HG02588 (cell line): ENCODE data around the gene KRAS.
"Not testable (repeated sequence)": the region's sequence is repeated elsewhere in the genome, so short reads cannot be mapped to it uniquely, and the experiment has no call there.

Experiments
- ATAC-seq: cut with Tn5 transposase; IDR thresholded peaks from one replicate; pipeline ENCODE4 v1.9.1; 2021; ENCODE audit warnings: mild to moderate bottlenecking, moderate library complexity; ENCODE audit not compliant: unreplicated experiment

KRAS gene

GRCh38 chr12:25250744-25251730 lies at the start of gene KRAS:
KRAS (minus strand) TSS chr12:25250929.
- peak; percentile 82 for ATAC-seq

DNA sequence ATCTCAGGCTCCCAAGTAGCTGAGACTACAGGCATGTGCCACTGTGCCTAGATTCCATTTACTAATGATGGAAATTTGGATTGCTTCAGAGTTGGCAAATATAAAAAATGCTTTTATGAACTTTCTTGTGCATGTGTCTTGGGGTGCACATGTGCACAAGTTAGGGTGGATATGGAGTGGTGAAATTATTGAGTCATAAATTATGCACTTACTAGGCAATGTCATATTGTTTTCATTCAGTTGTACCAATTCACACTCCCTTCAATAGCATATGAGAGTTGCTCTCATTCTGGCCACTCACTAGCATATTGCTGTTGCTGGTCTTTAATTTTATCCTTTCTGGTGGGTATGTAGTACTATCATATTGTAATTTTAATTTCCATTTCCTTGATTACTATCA lies 45.7 kb upstream of the KRAS start:
- ATAC-seq: no peak

GRCh38 chr12:25295361-25295760 lies 44.6 kb upstream of the KRAS start:
- ATAC-seq: no peak

GRCh38 chr12:25293653-25294052 lies 42.9 kb upstream of the KRAS start:
- ATAC-seq: no peak

DNA sequence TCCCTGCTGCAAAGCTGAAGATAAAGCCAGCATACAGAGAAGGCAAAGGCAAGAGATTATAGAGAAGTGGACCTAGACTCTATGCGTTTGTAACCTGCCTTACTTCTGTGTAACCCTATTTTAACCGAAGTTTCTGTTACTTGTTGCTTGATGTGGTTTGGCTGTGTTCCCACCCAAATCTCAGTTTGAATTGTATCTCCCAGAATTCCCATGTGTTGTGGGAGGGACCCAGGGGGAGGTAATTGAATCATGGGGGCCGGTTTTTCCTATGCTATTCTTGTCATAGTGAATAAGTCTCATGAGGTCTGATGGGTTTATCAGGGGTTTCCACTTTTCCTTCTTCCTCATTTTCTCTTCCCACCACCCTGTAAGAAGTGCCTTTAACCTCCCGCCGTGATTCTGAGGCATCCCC lies 42.1 kb upstream of the KRAS start:
- ATAC-seq: not testable (repeated sequence)

DNA sequence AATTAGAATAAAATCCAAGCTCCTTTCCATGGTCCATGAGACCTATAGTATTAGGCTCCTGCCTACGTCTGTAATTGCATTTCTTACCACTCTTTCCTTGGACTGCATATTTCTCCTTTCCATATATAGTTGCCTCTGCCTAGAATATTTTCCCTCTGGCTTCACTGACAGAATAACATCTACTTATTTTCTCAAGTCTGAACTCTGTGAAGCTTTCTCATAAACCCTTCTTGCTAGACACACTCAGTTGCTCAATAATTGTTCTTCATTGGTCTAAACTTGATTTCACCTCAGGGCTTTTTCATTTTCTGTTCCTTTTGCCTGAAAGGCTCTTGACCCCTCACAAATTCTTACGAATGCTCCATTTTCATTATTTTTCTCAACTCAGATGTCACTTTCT lies 36.9 kb upstream of the KRAS start:
- ATAC-seq: no peak

GRCh38 chr12:25286837-25287236 lies 36.1 kb upstream of the KRAS start:
- ATAC-seq: no peak

GRCh38 chr12:25284024-25284423 lies 33.3 kb upstream of the KRAS start:
- no peak for ATAC-seq

DNA sequence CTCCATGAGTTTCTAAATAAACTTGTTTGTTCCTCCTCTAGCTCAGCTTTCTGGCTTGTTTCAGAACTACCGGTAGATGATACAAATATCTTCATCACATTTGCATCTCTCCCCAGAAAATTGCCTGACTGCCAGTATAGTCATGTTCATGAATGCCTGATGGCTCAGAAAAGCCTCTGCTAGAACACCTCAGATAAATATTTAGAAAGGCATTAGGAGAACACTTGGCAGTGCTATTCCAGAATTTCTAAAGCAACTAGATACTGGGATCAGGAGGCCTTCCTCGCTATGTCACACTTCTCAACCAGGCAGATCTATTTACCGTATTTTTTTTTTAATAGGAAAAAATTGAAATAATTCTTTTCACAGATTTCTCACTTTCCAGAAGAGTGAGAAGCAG lies 32.3 kb upstream of the KRAS start:
- ATAC-seq: no peak

GRCh38 chr12:25280082-25280481 lies 29.4 kb upstream of the KRAS start:
- no peak for ATAC-seq

DNA sequence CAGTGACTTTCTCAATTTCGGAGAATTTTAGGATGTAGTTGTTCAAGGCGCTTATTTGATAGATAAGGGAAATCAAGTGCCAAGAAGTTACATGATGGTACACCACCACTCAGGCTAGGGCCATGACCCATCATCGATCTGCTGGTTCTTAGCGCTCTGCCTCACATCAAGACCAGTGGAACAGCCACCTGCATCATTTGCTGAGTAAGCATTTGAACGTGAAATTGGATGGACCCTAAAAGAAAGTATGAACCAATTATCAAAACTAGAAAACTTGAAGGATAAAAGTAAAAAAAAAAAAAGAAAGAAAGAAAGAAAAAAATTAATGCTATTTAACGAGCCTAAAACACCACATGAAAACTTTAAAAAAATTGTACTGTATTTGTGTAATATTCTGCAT lies 27.5 kb upstream of the KRAS start:
- no peak for ATAC-seq

DNA sequence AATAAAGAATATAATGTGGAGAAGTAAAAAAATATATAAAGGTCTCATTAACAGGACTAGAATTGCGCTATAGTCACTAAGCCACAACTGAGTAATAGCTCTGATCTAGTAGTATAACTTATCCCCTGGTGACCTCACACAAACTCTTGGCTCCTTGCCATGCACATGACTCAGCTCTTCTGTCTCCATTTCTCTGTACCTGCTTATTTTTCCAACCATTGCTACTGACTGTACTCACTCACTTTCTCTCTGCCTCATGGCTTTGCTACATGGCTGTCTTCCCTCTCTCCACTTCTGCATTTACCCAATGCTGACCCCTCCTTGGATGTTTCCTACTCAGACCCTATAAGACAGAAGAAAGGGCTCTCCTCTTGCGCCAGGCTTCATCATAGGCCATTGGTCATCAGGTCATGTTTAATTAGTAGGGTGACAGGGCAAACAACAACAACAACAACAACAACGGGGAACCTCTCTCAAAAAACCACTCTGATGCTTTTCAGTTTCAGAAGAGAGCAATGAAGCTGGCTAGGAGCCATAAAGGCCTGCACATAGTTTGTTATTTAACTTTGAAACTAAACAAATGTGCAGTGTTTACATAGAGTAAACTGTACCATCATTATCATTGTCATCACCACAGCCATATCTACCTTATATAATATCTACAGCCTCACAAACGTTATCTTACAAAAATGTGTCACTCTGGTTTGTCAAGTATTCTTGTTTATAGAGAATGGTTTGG lies 25.6 kb upstream of the KRAS start:
- no peak for ATAC-seq

- no peak for ATAC-seq
These were observed 20.9 kb upstream of the KRAS start for GRCh38 chr12:25271486-25272098.

GRCh38 chr12:25269701-25270100 lies 19.0 kb upstream of the KRAS start:
- ATAC-seq: peak; percentile 77

- ATAC-seq: no peak
These were observed 15.8 kb upstream of the KRAS start for GRCh38 chr12:25266497-25266896.

DNA sequence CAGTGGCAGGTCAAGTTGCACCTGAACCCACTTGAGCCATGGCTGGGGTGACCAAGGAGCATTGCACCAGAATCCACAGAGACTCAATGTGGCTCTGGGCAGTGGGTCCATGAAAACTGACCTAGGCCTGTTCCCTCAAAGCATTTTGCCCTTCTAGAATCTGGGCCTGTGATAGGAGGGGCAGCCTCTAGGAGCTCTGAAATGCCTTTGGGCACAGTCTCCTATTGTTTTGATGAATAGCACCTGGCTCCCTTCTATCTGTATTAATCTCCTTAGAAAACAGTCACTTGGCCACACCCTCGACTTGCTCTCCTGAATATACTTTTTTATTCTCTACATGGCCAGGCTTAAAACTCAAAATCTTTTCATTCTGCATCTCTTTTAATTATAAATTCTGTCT lies 14.1 kb upstream of the KRAS start:
- no peak for ATAC-seq

DNA sequence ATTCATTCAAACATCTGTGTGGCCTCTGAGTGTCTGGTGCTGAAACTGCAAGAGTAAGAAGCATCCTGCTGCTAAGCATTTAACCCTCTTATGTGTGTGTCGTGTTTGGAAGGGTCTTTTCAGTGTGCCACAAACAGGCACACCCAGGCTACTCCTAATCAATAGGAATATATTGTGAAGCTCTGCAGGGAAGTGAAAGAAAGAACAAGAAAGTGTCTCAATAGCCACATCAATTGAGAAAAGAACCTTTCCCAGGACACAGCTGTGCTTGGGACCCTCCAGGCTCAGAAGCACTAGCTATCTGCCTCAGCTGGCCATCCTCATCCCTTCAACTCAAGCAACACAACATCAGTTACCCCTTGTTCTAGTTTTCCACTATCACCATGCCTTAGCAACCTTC lies 13.4 kb upstream of the KRAS start:
- no peak for ATAC-seq

GRCh38 chr12:25263594-25263993 lies 12.9 kb upstream of the KRAS start:
- no peak for ATAC-seq

DNA sequence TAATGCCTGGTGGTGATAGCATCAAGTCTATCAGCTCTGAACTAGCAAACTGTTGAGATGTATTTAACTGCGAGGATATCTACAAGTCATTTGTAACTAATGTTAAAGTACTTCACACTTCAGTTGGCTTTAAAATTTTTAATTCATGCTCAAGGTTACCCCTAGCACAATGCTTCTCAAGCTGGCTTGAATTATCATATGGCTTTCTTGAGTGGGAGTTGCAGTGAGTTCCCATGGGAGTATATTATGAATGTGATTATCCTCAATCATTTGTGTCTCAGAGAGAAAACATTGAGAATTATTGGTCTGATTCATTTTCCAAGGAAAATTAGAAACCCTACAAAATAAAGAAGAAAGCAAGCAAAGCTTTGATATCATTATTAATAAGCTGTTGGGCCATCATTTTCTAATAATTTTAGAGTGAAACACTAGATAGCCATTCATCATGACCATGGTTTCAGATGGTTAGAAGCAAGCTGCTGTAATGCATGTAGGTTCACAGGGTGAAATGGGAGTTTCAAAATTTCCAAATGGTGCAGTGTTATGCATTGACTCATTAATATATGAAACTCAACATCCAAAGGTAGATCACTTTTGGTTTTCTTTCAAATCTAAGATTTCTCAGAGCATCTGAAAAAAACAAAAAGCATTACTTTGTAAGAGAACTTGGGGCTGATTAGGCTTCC lies 11.8 kb upstream of the KRAS start:
- ATAC-seq: no peak

DNA sequence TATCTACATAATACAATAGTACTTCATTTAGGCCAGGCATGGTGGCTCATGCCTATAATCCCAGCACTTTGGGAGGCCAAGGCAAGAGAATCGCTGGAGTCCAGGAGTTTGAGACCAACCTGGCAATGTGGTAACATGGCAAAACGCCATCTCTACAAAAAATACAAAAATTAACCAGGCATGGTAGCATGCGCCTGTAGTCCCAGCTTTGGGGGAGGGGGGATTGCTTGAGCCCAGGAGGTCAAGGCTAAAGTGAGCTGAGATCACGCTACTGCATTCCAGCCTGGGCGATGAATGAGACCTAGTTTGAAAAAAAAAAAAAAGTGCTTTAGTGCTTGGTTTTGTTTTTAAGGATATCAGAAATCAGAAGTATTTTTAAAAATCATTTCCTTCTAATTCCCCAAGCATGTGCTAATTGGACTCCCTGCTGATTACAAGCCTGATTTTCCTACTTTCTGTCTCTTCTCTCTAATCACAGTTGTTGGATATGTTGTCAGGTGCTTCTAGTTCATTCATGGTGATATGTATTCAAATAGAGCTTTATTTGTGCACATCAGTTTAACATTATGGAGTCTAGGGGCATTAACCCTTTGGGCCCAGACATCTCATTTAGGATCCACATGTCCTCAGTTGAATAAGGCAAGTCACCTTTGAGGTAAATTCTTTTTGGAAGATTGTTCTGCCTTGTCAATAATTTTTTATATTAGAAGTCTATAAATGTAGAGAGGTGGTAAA lies 7.0 kb upstream of the KRAS start:
- ATAC-seq: no peak
